Epithelial cell of prostate (primary cell): Measurements from ENCODE around the gene SLC9A4.

Experiments
- DNase-seq: peaks from one replicate; pipeline ENCODE4 v3.0.0-alpha.2; 2011; ENCODE audit warnings: low read depth, low spot score
- H3K27ac ChIP-seq: fragments of 450-650 bp; 2 replicates; pipeline ENCODE4 v1.5.1; 2017; ENCODE audit warnings: mild to moderate bottlenecking

Gene SLC9A4

GRCh38 chr2:102451968-102452367 is 21.1 kb upstream of the SLC9A4 start:
- DNase-seq = no peak

GRCh38 chr2:102453501-102453900 is 19.5 kb upstream of the SLC9A4 start:
- no peak overlapping the region for H3K27ac ChIP-seq
- DNase-seq = no peak

More at GRCh38 chr2:102451968-102452367, 21.1 kb upstream of the SLC9A4 start:
- H3K27ac ChIP-seq = no peak overlapping the region

GRCh38 chr2:102455061-102455670 is 17.9 kb upstream of the SLC9A4 start:
- DNase-seq = no peak
- no peak overlapping the region for H3K27ac ChIP-seq

GRCh38 chr2:102460467-102460866 is 12.6 kb upstream of the SLC9A4 start:
- no peak overlapping the region for H3K27ac ChIP-seq

GRCh38 chr2:102461188-102461587 is 11.8 kb upstream of the SLC9A4 start:
- DNase-seq = no peak
- no peak overlapping the region for H3K27ac ChIP-seq

More at GRCh38 chr2:102460467-102460866, 12.6 kb upstream of the SLC9A4 start:
- no peak for DNase-seq

- H3K27ac ChIP-seq = no peak overlapping the region
- DNase-seq = no peak
Observed at GRCh38 chr2:102463160-102463559, 9.9 kb upstream of the SLC9A4 start.

- no peak for DNase-seq
- H3K27ac ChIP-seq = no peak overlapping the region
Observed at GRCh38 chr2:102470168-102470567, 2.9 kb upstream of the SLC9A4 start.

- H3K27ac ChIP-seq = no peak overlapping the region
- no peak for DNase-seq
Observed at GRCh38 chr2:102473631-102474030, 605 bp downstream of the SLC9A4 start.

GRCh38 chr2:102474785-102475184 is 1.8 kb downstream of the SLC9A4 start:
- H3K27ac ChIP-seq = no peak overlapping the region
- no peak for DNase-seq

- DNase-seq = no peak
- H3K27ac ChIP-seq = no peak overlapping the region
Observed at GRCh38 chr2:102478686-102479470, 5.9 kb downstream of the SLC9A4 start.

GRCh38 chr2:102480285-102481195 is 7.5 kb downstream of the SLC9A4 start:
- no peak for DNase-seq
- no peak overlapping the region for H3K27ac ChIP-seq

- DNase-seq = no peak
- no peak overlapping the region for H3K27ac ChIP-seq
Observed at GRCh38 chr2:102481931-102482330, 8.9 kb downstream of the SLC9A4 start.

- no peak overlapping the region for H3K27ac ChIP-seq
- no peak for DNase-seq
Observed at GRCh38 chr2:102483086-102483485, 10.1 kb downstream of the SLC9A4 start.

GRCh38 chr2:102484310-102485061 is 11.5 kb downstream of the SLC9A4 start:
- no peak for DNase-seq
- no peak overlapping the region for H3K27ac ChIP-seq

GRCh38 chr2:102485147-102485785 is 12.2 kb downstream of the SLC9A4 start:
- H3K27ac ChIP-seq = no peak overlapping the region
- DNase-seq = no peak

- DNase-seq = no peak
- H3K27ac ChIP-seq = peak overlapping the region; percentile 85
Observed at GRCh38 chr2:102486941-102487702, 14.1 kb downstream of the SLC9A4 start.

- H3K27ac ChIP-seq = peak overlapping the region; percentile 85
- peak; percentile 91 for DNase-seq
Observed at GRCh38 chr2:102487761-102488462, 14.9 kb downstream of the SLC9A4 start.

GRCh38 chr2:102489646-102490045 is 16.6 kb downstream of the SLC9A4 start:
- peak overlapping the region; percentile 85 for H3K27ac ChIP-seq
- DNase-seq = no peak
